ENCODE measurements around the gene GNGT2.

- TF ChIP-seq CTCF (tag by site-specific recombination; IDR thresholded peaks at IDR 0.05): no peak
- no peak for TF ChIP-seq ZNF747 (tag by site-specific recombination; IDR thresholded peaks at IDR 0.05)
- TF ChIP-seq ZNF600 (tag by site-specific recombination; IDR thresholded peaks at IDR 0.05): no peak
- TF ChIP-seq ZNF558 (tag by site-specific recombination; IDR thresholded peaks at IDR 0.05): no peak
- TF ChIP-seq ZNF274 (IDR thresholded peaks at IDR 0.05; ENCODE audit: low read length): no peak
- no peak for TF ChIP-seq ZNF274 (tag by site-specific recombination; IDR thresholded peaks at IDR 0.05; ENCODE audit: borderline replicate concordance)
- TF ChIP-seq PBX3 (CRISPR knock-in tag; IDR thresholded peaks at IDR 0.05): no peak
Observed at GRCh38 chr17:49217651-49218413, 7.5 kb upstream of the GNGT2 start.

All from HEK293 (cell line).